OCI-LY7 (cell line): ENCODE results near the gene RAB1B. TPM values are rescaled to one million over a fixed set of nuclear protein-coding genes. Genes with fewer than 3 reads are reported as not detected.

Experiments
- BruUV-seq: library from RNA; stranded (reverse); fragments of 400-500 nt; replicated peaks from 2 replicates; lab custom pipeline; 2021; lab: Mats Ljungman, UMichigan
- CTCF ChIA-PET: fragments of 300-600 bp; sonication (Branson Sonifier 250); formaldehyde crosslinking; loops from one replicate; lab custom pipeline; 2022; ENCODE audit warnings: antibody characterized with exemption; ENCODE audit not compliant: unreplicated experiment; lab: Charles Lee
- POLR2A ChIA-PET: fragments of 300-600 bp; sonication (Branson Sonifier 250); formaldehyde crosslinking; loops from one replicate; lab custom pipeline; 2022; ENCODE audit warnings: antibody characterized with exemption; lab: Charles Lee
- DNase-seq: peaks from one replicate; pipeline ENCODE4 v3.0.0-alpha.2; 2015; ENCODE audit warnings: low spot score
- H2AFZ ChIP-seq: fragments of 200-600 bp; sonication (generic), shearing (Covaris generic); 2 replicates; pipeline ENCODE4 v1.6.1; 2014; ENCODE audit warnings: mild to moderate bottlenecking, antibody characterized with exemption, low read length, moderate library complexity
- H3K27ac ChIP-seq: fragments of 200-600 bp; sonication (generic); 2 replicates; pipeline ENCODE4 v1.5.1; 2014; ENCODE audit warnings: mixed run types, low read depth, mild to moderate bottlenecking, moderate library complexity, low read length, inconsistent platforms; ENCODE audit not compliant: poor library complexity, severe bottlenecking
- H3K36me3 ChIP-seq: fragments of 200-600 bp; sonication (generic); 2 replicates; pipeline ENCODE4 v1.6.1; 2014; ENCODE audit warnings: mild to moderate bottlenecking, antibody characterized with exemption, low read length, moderate library complexity, mixed read lengths; ENCODE audit not compliant: insufficient read depth
- H3K4me1 ChIP-seq: fragments of 200-600 bp; sonication (generic); 2 replicates; pipeline ENCODE4 v1.5.1; 2014; ENCODE audit warnings: mild to moderate bottlenecking, low read length; ENCODE audit not compliant: insufficient read depth, poor library complexity, severe bottlenecking
- H3K4me2 ChIP-seq: fragments of 200-600 bp; sonication (generic); 2 replicates; pipeline ENCODE4 v1.6.1; 2014; ENCODE audit warnings: mild to moderate bottlenecking, low read length
- H3K4me3 ChIP-seq: fragments of 200-600 bp; sonication (generic); 2 replicates; pipeline ENCODE4 v1.5.1; 2014; ENCODE audit warnings: mild to moderate bottlenecking, low read depth, low read length; ENCODE audit not compliant: poor library complexity, severe bottlenecking
- H3K79me2 ChIP-seq: fragments of 200-600 bp; sonication (generic); 2 replicates; pipeline ENCODE4 v1.6.1; 2016; ENCODE audit warnings: low read depth, mild to moderate bottlenecking, low read length, moderate library complexity, mixed read lengths; ENCODE audit not compliant: insufficient read depth
- H3K9me2 ChIP-seq: fragments of 200-600 bp; sonication (generic); 2 replicates; pipeline ENCODE4 v1.6.1; 2016; ENCODE audit warnings: mild to moderate bottlenecking, low read length, mixed read lengths; ENCODE audit not compliant: insufficient read depth
- H3K9me3 ChIP-seq: fragments of 200-600 bp; sonication (generic); 2 replicates; pipeline ENCODE4 v1.6.1; 2014; ENCODE audit warnings: mild to moderate bottlenecking, mixed run types, low read length, mixed read lengths
- H4K20me1 ChIP-seq: fragments of 200-600 bp; sonication (generic); 2 replicates; pipeline ENCODE4 v1.6.1; 2014; ENCODE audit warnings: mild to moderate bottlenecking, antibody characterized with exemption, low read length, moderate library complexity, mixed read lengths; ENCODE audit not compliant: insufficient read depth
- CTCF ChIP-seq: fragments of 200-600 bp; sonication (generic); conservative IDR thresholded peaks from 2 replicates; pipeline ENCODE4 v1.5.1; 2014; ENCODE audit warnings: mild to moderate bottlenecking, antibody characterized with exemption, low read length, moderate library complexity, mixed read lengths
- EZH2phosphoT487 ChIP-seq: fragments of 200-600 bp; sonication (generic); IDR thresholded peaks from 2 replicates; pipeline ENCODE4 v1.6.1; 2018; ENCODE audit warnings: low read depth, borderline replicate concordance, mild to moderate bottlenecking, mixed run types, antibody characterized with exemption, low read length, moderate library complexity, mixed read lengths
- intact Hi-C: fragments of 100-400 bp; cut with micrococcal nuclease; formaldehyde crosslinking; loops from one replicate; pipeline ENCODE4 v1.10.0; 2022; ENCODE audit not compliant: unreplicated experiment
- total RNA-seq, 2 experiments: library from RNA; depleted of rRNA in 1 of 2; stranded (reverse); fragments of >200 nt in 1 of 2; shearing (Covaris generic) in 1 of 2; gene quantifications; 2 replicates each; pipeline ENCODE4 v1.2.3, GENCODE V29; 2014 to 2022

Gene RAB1B
- total RNA-seq, 2 experiments from 2014 or later: 77.7 to 81.8 TPM

- no TSS peak for BruUV-seq
- no peaks in the 10 kb centered on the region for H3K9me2 ChIP-seq
- peaks cover 21% of the 10 kb centered on the region for H3K79me2 ChIP-seq
- H3K4me2 ChIP-seq: no peak overlapping the region
- intact Hi-C loops: loop anchor here (5.0 kb wide), 2 partner anchors 263 to 408 kb away; partner anchors contain the start of genes BANF1, CFL1 and EIF1AD
- DNase-seq: no peak
- H2AFZ ChIP-seq: no peak overlapping the region
- ChIA-PET CTCF (interaction anchor here (1.0 kb wide), 1 partner anchor 51 kb away, joined by 4 read pairs; the partner anchor contains the start of gene CD248), POLR2A (no interaction called here)
- TF ChIP-seq CTCF: no peak
- no peak for TF ChIP-seq EZH2phosphoT487
- no peaks in the 10 kb centered on the region for H3K9me3 ChIP-seq
- no peak overlapping the region for H3K4me3 ChIP-seq
- H4K20me1 ChIP-seq: no peaks in the 10 kb centered on the region
- peaks cover 24% of the 10 kb centered on the region for H3K4me1 ChIP-seq
- H3K27ac ChIP-seq: no peak overlapping the region
- H3K36me3 ChIP-seq: peaks cover 75% of the 10 kb centered on the region
Observed at GRCh38 chr11:66265531-66266377, 2.7 kb upstream of the RAB1B start.

DNA sequence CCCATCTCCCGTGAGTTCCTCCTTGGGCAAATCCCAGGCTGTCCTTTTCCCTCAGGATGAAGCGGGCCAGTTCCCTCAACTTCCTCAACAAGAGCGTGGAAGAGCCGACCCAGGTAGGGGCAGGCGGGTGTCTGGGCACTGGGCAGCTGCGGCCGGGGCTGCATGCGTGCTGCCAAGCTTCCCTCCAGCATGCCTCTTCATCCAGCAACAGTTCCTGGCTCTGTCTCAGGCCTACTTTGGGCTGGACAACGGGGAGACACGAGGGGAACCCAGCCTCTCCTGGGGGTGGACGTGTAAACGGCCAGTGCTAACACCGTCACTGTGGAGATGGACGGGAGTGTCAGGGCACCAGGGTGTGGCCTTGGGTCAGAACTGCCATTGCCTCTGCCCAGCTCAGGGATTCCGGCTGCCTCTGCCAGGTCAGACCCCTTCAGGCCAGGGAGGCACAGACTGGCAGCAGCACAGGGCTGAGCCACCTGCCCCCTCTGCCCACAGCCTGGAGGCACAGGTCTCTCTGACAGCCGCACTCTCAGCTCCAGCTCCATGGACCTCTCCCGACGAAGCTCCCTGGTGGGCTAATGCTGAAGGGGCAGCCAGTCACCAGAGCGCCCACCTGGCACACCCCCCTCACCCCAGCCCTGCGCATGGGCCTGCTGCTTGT is 1.9 kb upstream of the RAB1B start:
- no peak for DNase-seq
- Histone ChIP-seq H2AFZ (no peak overlapping the region), H3K36me3 (peaks cover 71% of the 10 kb centered on the region), H3K79me2 (peaks cover 24% of the 10 kb centered on the region), H4K20me1 (no peaks in the 10 kb centered on the region), H3K9me2 (no peaks in the 10 kb centered on the region), H3K4me3 (no peak overlapping the region), H3K9me3 (no peaks in the 10 kb centered on the region), H3K4me2 (peak overlapping the region; percentile 96; the same call in 1 of the 2 replicates), H3K4me1 (peaks cover 24% of the 10 kb centered on the region), H3K27ac (no peak overlapping the region)
- no TSS peak for BruUV-seq
- POLR2A ChIA-PET: no interaction called here
- CTCF ChIA-PET: interaction anchor here (1.0 kb wide), 1 partner anchor 51 kb away, joined by 4 read pairs; the partner anchor contains the start of gene CD248
- no peak for TF ChIP-seq EZH2phosphoT487
- TF ChIP-seq CTCF: no peak
- intact Hi-C loops: loop anchor here (5.0 kb wide), 2 partner anchors 264 to 409 kb away; partner anchors contain the start of genes BANF1, CFL1 and EIF1AD
